Endothelial cell of umbilical vein (primary cell): ENCODE measurements around the gene MOCS1. TPM values are rescaled to one million over a fixed set of nuclear protein-coding genes. Genes with fewer than 3 reads are reported as not detected.

ENCODE experiments used
- BruUV-seq: library from RNA; stranded (reverse); fragments of 400-500 nt; replicated peaks from 2 replicates; lab custom pipeline; 2021; lab: Mats Ljungman, UMichigan
- CTCF ChIA-PET: fragments of 300-600, 350-600 bp; sonication (Branson Sonifier 250); formaldehyde crosslinking; loops from one replicate; lab custom pipeline; 2021; ENCODE audit warnings: antibody characterized with exemption, inconsistent platforms; lab: Charles Lee
- POLR2A ChIA-PET: fragments of 300-600, 350-600 bp; sonication (Branson Sonifier 250); formaldehyde crosslinking; loops from one replicate; lab custom pipeline; 2021; ENCODE audit warnings: antibody characterized with exemption, inconsistent platforms; lab: Charles Lee
- DNase-seq: peaks from one replicate; pipeline ENCODE4 v3.0.0-alpha.2; 2011; ENCODE audit warnings: low read depth, low spot score
- FAIRE-seq: peaks from 2 replicates; lab custom pipeline; 2011; peaks lifted over from hg19 to GRCh38; lab: Jason Lieb, UNC
- H2AFZ ChIP-seq: 2 replicates; pipeline ENCODE4 v1.6.0; 2012; ENCODE audit warnings: low read depth, low read length, control low read depth, inconsistent platforms
- H3K27ac ChIP-seq: 2 replicates; pipeline ENCODE4 v1.5.1; 2011; ENCODE audit warnings: low read depth, mild to moderate bottlenecking, control low read depth, low read length, moderate library complexity; ENCODE audit not compliant: insufficient read depth
- H3K27me3 ChIP-seq, 2 experiments: 2 replicates each; pipeline versions ENCODE4 v1.6.0 to v1.6.1; 2011; ENCODE audit warnings: low read length in 2 of 2, mixed read lengths in 1 of 2; ENCODE audit not compliant: control insufficient read depth in 2 of 2, insufficient read depth in 2 of 2
- H3K36me3 ChIP-seq, 2 experiments: 2 replicates in 1 of 2; 3 replicates in 1 of 2; pipeline ENCODE4 v1.5.1; 2011; ENCODE audit warnings: low read length in 2 of 2, mild to moderate bottlenecking in 1 of 2, moderate library complexity in 1 of 2; ENCODE audit not compliant: control insufficient read depth in 2 of 2, insufficient read depth in 2 of 2; ENCODE audit errors: extremely low read depth in 1 of 2
- H3K4me1 ChIP-seq: 3 replicates; pipeline ENCODE4 v1.5.1; 2011; ENCODE audit warnings: mild to moderate bottlenecking, low read length; ENCODE audit not compliant: control insufficient read depth, insufficient read depth; ENCODE audit errors: extremely low read depth
- H3K4me2 ChIP-seq: 2 replicates; pipeline ENCODE4 v1.6.1; 2011; ENCODE audit warnings: low read length, control low read depth, mixed read lengths; ENCODE audit not compliant: insufficient read depth
- H3K4me3 ChIP-seq, 3 experiments: fragments of 200-600 bp in 1 of 3; sonication (generic), shearing (Covaris generic) in 1 of 3; replicated peaks in 1 of 3; 2 replicates each; pipeline ENCODE4 v1.5.1; 2011 to 2016; ENCODE audit warnings: control low read depth in 3 of 3, low read length in 3 of 3, mild to moderate bottlenecking in 2 of 3, inconsistent platforms in 1 of 3, low read depth in 1 of 3, moderate library complexity in 1 of 3; ENCODE audit not compliant: insufficient read depth in 1 of 3
- H3K79me2 ChIP-seq: 2 replicates; pipeline ENCODE4 v1.6.0; 2012; ENCODE audit warnings: low read length, inconsistent platforms; ENCODE audit not compliant: control insufficient read depth, insufficient read depth
- H3K9ac ChIP-seq: replicated peaks from 2 replicates; pipeline ENCODE3; 2011; ENCODE audit warnings: low read length, control low read depth; ENCODE audit not compliant: insufficient read depth; ENCODE audit errors: extremely low read depth
- H3K9me1 ChIP-seq: replicated peaks from 3 replicates; pipeline ENCODE4 v1.6.0; 2011; ENCODE audit warnings: mild to moderate bottlenecking, low read length; ENCODE audit not compliant: control insufficient read depth, insufficient read depth; ENCODE audit errors: extremely low read depth
- H3K9me3 ChIP-seq: replicated peaks from 2 replicates; pipeline ENCODE4 v1.5.1; 2012; ENCODE audit warnings: low read length, inconsistent platforms; ENCODE audit not compliant: control insufficient read depth, insufficient read depth
- H4K20me1 ChIP-seq: replicated peaks from 2 replicates; pipeline ENCODE3; 2011; ENCODE audit warnings: mild to moderate bottlenecking, low read length; ENCODE audit not compliant: control insufficient read depth, insufficient read depth; ENCODE audit errors: extremely low read depth
- CTCF ChIP-seq, 2 donors: IDR thresholded peaks; 1 replicate in 1 of 2; 2 replicates in 1 of 2; pipeline ENCODE4 v1.5.1; 2011; ENCODE audit warnings: low read length in 2 of 2, mild to moderate bottlenecking in 2 of 2, moderate library complexity in 2 of 2, control low read depth in 1 of 2, inconsistent platforms in 1 of 2, low read depth in 1 of 2; ENCODE audit not compliant: insufficient read depth in 1 of 2; ENCODE audit errors: extremely low read depth in 1 of 2
- EZH2 ChIP-seq: IDR thresholded peaks from 2 replicates; pipeline ENCODE4 v1.6.1; 2012; ENCODE audit warnings: borderline replicate concordance, low read depth, mild to moderate bottlenecking, moderate library complexity, low read length, inconsistent platforms; ENCODE audit not compliant: severe bottlenecking
- FOS ChIP-seq: IDR thresholded peaks from 2 replicates; pipeline ENCODE4 v1.6.1; 2011; ENCODE audit warnings: mild to moderate bottlenecking, low read length, moderate library complexity, borderline replicate concordance; ENCODE audit not compliant: insufficient read depth
- GATA2 ChIP-seq: IDR thresholded peaks from 2 replicates; pipeline ENCODE4 v1.7.0; 2011; ENCODE audit warnings: low read depth, mild to moderate bottlenecking, moderate library complexity, mixed read lengths, low read length; ENCODE audit not compliant: insufficient read length, insufficient read depth
- JUN ChIP-seq: IDR thresholded peaks from 2 replicates; pipeline ENCODE4 v1.6.1; 2011; ENCODE audit warnings: borderline replicate concordance, low read depth; ENCODE audit not compliant: insufficient read length, insufficient read depth
- MAX ChIP-seq: IDR thresholded peaks from 2 replicates; pipeline ENCODE4 v1.6.1; 2011; ENCODE audit not compliant: insufficient read depth, insufficient read length
- MYC ChIP-seq: IDR thresholded peaks from one replicate; pipeline ENCODE4 v1.6.1; 2011; ENCODE audit warnings: mild to moderate bottlenecking, low read depth, low read length
- POLR2A ChIP-seq: IDR thresholded peaks from 2 replicates; pipeline ENCODE4 v1.6.1; 2012; ENCODE audit warnings: low read depth, mild to moderate bottlenecking, control low read depth, low read length
- POLR2AphosphoS5 ChIP-seq: IDR thresholded peaks from 2 replicates; pipeline ENCODE4 v1.6.1; 2012; ENCODE audit warnings: low read depth, mild to moderate bottlenecking, control low read depth, low read length, moderate library complexity; ENCODE audit not compliant: insufficient read depth
- dilution Hi-C: fragments of 300-500 bp; cut with MboI; formaldehyde crosslinking; loops from one replicate; pipeline ENCODE4 v1.15.0; 2019; ENCODE audit warnings: low sequenced_read_pairs; ENCODE audit not compliant: extremely low pct_ligation_motif_present
- intact Hi-C: fragments of 100-400 bp; cut with micrococcal nuclease; formaldehyde crosslinking; loops from one replicate; pipeline ENCODE4 v1.10.0; 2022
- polyA plus RNA-seq, 4 experiments: library from polyadenylated mRNA; depleted of rRNA in 3 of 4; stranded (reverse) in 3 of 4; unstranded in 1 of 4; fragments of >200 nt; gene quantifications; 2 replicates each; pipeline versions ENCODE4 v1.2.1 to v1.2.3, GENCODE V29; 2011 to 2012; ENCODE audit warnings: missing spikeins in 1 of 4
- total RNA-seq: library from RNA; stranded (reverse); gene quantifications from 2 replicates; pipeline ENCODE4 v1.2.3, GENCODE V29; 2021

Gene MOCS1
- total and polyA plus RNA-seq, 2 donors (not counting 3 experiments of a cell fraction or from before 2014, with no cell fraction given): 8.3 to 12.8 TPM

- TF ChIP-seq GATA2: no peak
- no peak for TF ChIP-seq FOS
- TF ChIP-seq POLR2AphosphoS5: no peak
- no peak for TF ChIP-seq MYC
- no peak for TF ChIP-seq CTCF (IDR thresholded peaks at IDR 0.05; ENCODE audit: extremely low read depth in 1 of 2, insufficient read depth in 1 of 2, low read depth in 1 of 2, low read length in 2 of 2)
- TF ChIP-seq MAX: no peak
- no peak for TF ChIP-seq JUN
- TF ChIP-seq EZH2: no peak
- TF ChIP-seq POLR2A: no peak
- DNase-seq (no peak), FAIRE-seq (no peak)
- no peaks in the 10 kb centered on the region for H3K9me1 ChIP-seq
- ChIA-PET POLR2A (no interaction called here), CTCF (no interaction called here)
- intact Hi-C loops: no loop called here
- H2AFZ ChIP-seq: no peak overlapping the region
- peaks cover 0 to 4% of the 10 kb centered on the region in 2 experiments for H3K27me3 ChIP-seq
- H4K20me1 ChIP-seq: no peaks in the 10 kb centered on the region
- H3K4me3 ChIP-seq: no peak overlapping the region
- H3K27ac ChIP-seq: no peak overlapping the region
- no TSS peak for BruUV-seq
- H3K79me2 ChIP-seq: no peaks in the 10 kb centered on the region
- no peak overlapping the region for H3K9ac ChIP-seq
- dilution Hi-C loops: no loop called here
- no peaks in the 10 kb centered on the region for H3K9me3 ChIP-seq
- no peak overlapping the region for H3K4me2 ChIP-seq
- no peaks in the 10 kb centered on the region for H3K36me3 ChIP-seq
- H3K4me1 ChIP-seq: no peaks in the 10 kb centered on the region
Observed at GRCh38 chr6:39962831-39963230, 28.6 kb upstream of the MOCS1 start.
